Measurements from ENCODE around the gene SPG11. TPM values are rescaled to one million over a fixed set of nuclear protein-coding genes. Genes with fewer than 3 reads are reported as not detected.

Gene SPG11
- total and polyA plus RNA-seq, 10 of the 15 experiments (the other 5 are each of a cell fraction or from before 2014, with no cell fraction given): 22.1 to 85.1 (median 47.2) TPM

DNA sequence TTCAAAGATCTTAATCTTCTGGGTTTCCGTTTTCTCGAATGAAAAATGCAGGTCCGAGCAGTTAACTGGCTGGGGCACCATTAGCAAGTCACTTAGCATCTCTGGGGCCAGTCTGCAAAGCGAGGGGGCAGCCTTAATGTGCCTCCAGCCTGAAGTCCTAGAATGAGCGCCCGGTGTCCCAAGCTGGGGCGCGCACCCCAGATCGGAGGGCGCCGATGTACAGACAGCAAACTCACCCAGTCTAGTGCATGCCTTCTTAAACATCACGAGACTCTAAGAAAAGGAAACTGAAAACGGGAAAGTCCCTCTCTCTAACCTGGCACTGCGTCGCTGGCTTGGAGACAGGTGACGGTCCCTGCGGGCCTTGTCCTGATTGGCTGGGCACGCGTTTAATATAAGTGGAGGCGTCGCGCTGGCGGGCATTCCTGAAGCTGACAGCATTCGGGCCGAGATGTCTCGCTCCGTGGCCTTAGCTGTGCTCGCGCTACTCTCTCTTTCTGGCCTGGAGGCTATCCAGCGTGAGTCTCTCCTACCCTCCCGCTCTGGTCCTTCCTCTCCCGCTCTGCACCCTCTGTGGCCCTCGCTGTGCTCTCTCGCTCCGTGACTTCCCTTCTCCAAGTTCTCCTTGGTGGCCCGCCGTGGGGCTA, 47.8 kb upstream of the SPG11 start, which contains the start of the genes B2M and PATL2 (continued):
- TF ChIP-seq CEBPB (IDR thresholded peaks at IDR 0.05; ENCODE audit: borderline replicate concordance in 1 of 2, low read depth in 2 of 2, low read length in 2 of 2) (peak in 1 of 2 experiments; percentile 97; a peak in 1 of 4 replicates), SMAD5 (IDR thresholded peaks at IDR 0.05; ENCODE audit: low read depth) (peak; percentile 100), CBX5 (IDR thresholded peaks at IDR 0.05; ENCODE audit: low read depth) (peak; percentile 43; the same call in 1 of the 2 replicates), YBX1 (IDR thresholded peaks at IDR 0.05) (no peak), RB1 (IDR thresholded peaks at IDR 0.05; ENCODE audit: borderline replicate concordance) (peak; percentile 71; the same call in 1 of the 2 replicates), HCFC1 (IDR thresholded peaks at IDR 0.05; ENCODE audit: low read length) (peak; percentile 49), KLF5 (IDR thresholded peaks at IDR 0.05; ENCODE audit: partially characterized antibody) (peak; percentile 78), MYB (IDR thresholded peaks at IDR 0.05; ENCODE audit: borderline replicate concordance, low read depth, low read length) (no peak), PAX5 (IDR thresholded peaks at IDR 0.05; ENCODE audit: borderline replicate concordance, low read depth, low read length) (peak; percentile 70), RAD21 (IDR thresholded peaks at IDR 0.05; ENCODE audit: insufficient read depth, low read depth, low read length) (no peak), IKZF2 (IDR thresholded peaks at IDR 0.05) (peak; percentile 7 to 21; a peak in 2 of 4 replicates), NR2C2 (IDR thresholded peaks at IDR 0.05; ENCODE audit: borderline replicate concordance, control insufficient read depth, insufficient read length, low read depth) (no peak), SMC3 (IDR thresholded peaks at IDR 0.05; ENCODE audit: borderline replicate concordance, low read length) (0 out of 2 replicates have a peak, but pooled peaks have one; percentile 22), BMI1 (IDR thresholded peaks at IDR 0.05; ENCODE audit: borderline replicate concordance) (no peak), BRCA1 (IDR thresholded peaks at IDR 0.05; ENCODE audit: low read depth, low read length) (no peak), ZNF274 (IDR thresholded peaks at IDR 0.05; ENCODE audit: insufficient read depth, insufficient read length) (no peak), EGR1 (IDR thresholded peaks at IDR 0.05; ENCODE audit: borderline replicate concordance in 1 of 2, low read depth in 2 of 2, low read length in 2 of 2) (peak in 1 of 2 experiments; percentile 56; a peak in 1 of 3 replicates), BACH1 (IDR thresholded peaks at IDR 0.05; ENCODE audit: borderline replicate concordance) (no peak; the same call in none of the 2 replicates), RUNX3 (IDR thresholded peaks at IDR 0.05; ENCODE audit: low read length) (0 out of 2 replicates have a peak, but pooled peaks have one; percentile 7), HDAC6 (IDR thresholded peaks at IDR 0.05; ENCODE audit: unreplicated experiment) (peak; percentile 97), RELA (IDR thresholded peaks at IDR 0.05; ENCODE audit: borderline replicate concordance, partially characterized antibody) (peak; percentile 99)
- TF ChIP-seq, protein P1, sequence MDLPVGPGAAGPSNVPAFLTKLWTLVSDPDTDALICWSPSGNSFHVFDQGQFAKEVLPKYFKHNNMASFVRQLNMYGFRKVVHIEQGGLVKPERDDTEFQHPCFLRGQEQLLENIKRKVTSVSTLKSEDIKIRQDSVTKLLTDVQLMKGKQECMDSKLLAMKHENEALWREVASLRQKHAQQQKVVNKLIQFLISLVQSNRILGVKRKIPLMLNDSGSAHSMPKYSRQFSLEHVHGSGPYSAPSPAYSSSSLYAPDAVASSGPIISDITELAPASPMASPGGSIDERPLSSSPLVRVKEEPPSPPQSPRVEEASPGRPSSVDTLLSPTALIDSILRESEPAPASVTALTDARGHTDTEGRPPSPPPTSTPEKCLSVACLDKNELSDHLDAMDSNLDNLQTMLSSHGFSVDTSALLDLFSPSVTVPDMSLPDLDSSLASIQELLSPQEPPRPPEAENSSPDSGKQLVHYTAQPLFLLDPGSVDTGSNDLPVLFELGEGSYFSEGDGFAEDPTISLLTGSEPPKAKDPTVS (IDR thresholded peaks at IDR 0.05; ENCODE audit: low read depth, low read length): 0 out of 2 replicates have a peak, but pooled peaks have one; percentile 29
- TF ChIP-seq, protein P2, sequence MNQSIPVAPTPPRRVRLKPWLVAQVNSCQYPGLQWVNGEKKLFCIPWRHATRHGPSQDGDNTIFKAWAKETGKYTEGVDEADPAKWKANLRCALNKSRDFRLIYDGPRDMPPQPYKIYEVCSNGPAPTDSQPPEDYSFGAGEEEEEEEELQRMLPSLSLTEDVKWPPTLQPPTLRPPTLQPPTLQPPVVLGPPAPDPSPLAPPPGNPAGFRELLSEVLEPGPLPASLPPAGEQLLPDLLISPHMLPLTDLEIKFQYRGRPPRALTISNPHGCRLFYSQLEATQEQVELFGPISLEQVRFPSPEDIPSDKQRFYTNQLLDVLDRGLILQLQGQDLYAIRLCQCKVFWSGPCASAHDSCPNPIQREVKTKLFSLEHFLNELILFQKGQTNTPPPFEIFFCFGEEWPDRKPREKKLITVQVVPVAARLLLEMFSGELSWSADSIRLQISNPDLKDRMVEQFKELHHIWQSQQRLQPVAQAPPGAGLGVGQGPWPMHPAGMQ (IDR thresholded peaks at IDR 0.05; ENCODE audit: borderline replicate concordance): no peak
- TF ChIP-seq, protein P3, sequence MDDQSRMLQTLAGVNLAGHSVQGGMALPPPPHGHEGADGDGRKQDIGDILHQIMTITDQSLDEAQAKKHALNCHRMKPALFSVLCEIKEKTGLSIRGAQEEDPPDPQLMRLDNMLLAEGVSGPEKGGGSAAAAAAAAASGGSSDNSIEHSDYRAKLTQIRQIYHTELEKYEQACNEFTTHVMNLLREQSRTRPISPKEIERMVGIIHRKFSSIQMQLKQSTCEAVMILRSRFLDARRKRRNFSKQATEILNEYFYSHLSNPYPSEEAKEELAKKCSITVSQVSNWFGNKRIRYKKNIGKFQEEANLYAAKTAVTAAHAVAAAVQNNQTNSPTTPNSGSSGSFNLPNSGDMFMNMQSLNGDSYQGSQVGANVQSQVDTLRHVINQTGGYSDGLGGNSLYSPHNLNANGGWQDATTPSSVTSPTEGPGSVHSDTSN (IDR thresholded peaks at IDR 0.05; ENCODE audit: insufficient replicate concordance, low read depth, low read length): no peak
- TF ChIP-seq, protein P4, sequence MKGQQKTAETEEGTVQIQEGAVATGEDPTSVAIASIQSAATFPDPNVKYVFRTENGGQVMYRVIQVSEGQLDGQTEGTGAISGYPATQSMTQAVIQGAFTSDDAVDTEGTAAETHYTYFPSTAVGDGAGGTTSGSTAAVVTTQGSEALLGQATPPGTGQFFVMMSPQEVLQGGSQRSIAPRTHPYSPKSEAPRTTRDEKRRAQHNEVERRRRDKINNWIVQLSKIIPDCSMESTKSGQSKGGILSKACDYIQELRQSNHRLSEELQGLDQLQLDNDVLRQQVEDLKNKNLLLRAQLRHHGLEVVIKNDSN (IDR thresholded peaks at IDR 0.05; ENCODE audit: borderline replicate concordance, extremely low read length, insufficient read depth, low read depth, low read length): no peak
